ENCODE measurements around the gene EXOC6.
"Not testable (repeated sequence)": the region's sequence is repeated elsewhere in the genome, so short reads cannot be mapped to it uniquely, and the experiment has no call there.

EXOC6 gene

GRCh38 chr10:93083743-93084539 lies 235.6 kb downstream of the EXOC6 start:
- FAIRE-seq: no peak

DNA sequence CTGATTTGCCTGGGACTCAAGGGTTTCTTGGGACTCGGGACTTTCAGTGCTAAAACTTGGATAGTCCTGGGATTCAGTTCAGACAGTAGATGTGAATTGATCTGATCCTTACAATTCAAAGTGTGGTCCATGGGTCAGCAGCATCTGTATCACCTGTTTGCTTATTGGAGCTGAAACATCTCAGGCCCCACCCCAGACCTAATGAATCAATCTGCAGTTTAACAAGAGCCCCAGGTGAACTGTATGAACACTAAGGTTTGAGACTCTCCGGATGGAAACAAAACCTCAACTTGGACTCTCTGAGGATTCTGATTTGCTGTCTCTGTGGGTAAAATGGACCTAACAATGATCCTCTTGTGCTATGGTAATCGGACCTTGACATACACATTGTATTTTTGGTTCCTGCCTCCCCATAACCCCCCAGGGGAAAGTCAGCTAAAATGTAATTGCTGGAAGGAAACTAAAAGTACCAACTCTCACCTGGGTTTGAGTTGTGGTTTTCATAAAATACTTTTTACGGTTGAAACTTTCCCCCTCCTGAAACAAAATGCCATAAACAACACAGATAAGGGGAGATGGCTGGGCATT lies 237.0 kb downstream of the EXOC6 start:
- no peak for FAIRE-seq

GRCh38 chr10:93086289-93086688 lies 238.0 kb downstream of the EXOC6 start:
- no peak for FAIRE-seq

DNA sequence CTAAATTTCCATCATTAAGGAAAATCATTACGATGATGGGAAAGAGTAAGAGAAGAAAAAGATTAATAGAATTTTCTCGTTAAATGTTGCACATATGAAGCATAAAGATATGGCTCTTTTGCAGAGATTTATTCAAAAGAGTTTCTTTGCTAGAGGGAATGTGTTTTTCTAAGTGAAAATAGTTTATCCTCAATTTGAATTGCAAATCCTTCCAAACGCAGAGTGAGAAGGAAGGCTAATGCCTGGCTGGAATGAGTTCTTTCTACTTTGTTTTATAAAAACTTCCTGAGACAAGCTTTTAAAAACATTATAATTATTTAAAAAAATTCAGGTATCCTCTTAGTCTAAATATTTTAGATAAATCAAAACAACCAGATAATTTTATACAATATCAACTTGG lies 239.5 kb downstream of the EXOC6 start:
- no peak for FAIRE-seq

DNA sequence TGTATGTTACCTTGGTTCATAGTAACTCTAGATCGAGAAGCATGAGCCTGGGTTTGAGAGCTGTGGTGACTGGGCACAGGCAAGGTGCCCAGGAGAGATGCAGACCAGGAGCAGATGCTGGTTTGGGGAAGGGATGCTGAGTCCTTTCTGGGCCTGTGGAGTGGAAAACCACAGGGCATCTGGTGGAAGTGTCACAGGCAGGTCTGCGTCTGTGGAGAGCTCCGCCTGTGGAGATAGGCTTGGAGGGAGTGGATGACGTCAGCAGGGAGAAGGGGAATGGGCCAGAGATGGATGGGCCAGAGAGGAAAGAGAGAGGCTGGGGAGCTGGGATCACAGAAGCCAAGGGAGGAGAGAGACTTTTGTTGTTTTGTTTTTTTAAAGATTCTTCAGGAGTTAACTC lies 240.1 kb downstream of the EXOC6 start:
- FAIRE-seq: no peak

GRCh38 chr10:93090619-93091018 lies 242.3 kb downstream of the EXOC6 start:
- FAIRE-seq: no peak

GRCh38 chr10:93091960-93092359 lies 243.6 kb downstream of the EXOC6 start:
- peak; percentile 51 for FAIRE-seq

- no peak for FAIRE-seq
These were observed 246.9 kb downstream of the EXOC6 start for GRCh38 chr10:93095225-93095624.

DNA sequence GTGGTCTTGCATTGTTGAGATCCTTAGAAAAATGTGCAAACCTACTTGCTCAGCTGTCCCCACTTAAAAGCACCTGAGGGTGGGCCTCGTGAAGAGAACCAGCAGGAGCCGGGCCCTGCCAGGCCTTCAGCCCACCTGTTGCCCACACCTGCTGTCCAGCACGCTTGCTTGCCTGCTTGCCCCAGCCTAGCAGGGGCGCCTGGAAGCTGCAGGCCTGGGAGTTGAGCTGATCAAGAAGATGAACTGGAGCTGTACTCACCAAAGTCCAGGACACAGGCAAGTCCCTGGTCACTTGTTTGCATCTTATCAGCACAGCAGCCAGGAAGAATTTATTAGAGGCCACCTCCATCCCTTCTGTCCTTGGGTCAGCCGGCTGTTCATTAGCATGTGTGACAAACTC lies 248.6 kb downstream of the EXOC6 start:
- FAIRE-seq: no peak

- no peak for FAIRE-seq
These were observed 249.1 kb downstream of the EXOC6 start for GRCh38 chr10:93097386-93097785.

DNA sequence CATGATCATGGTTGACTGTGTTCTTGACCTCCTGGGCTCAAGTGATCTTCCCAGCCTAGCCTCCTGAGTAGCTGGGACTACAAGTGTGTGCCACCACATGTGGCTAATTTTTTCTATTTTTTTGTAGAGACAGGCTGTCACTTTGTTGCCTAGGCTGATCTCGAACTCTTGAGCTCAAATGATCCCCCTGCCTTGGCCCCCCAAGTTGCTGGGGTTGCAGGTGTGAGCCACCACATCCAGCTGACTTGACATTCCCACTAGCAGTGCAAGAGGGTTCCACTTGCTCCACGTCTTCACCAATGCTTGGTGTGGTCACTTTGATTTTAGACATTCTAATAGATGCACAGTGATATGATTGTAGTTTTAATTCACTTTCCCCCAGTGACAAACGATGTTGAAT lies 250.5 kb downstream of the EXOC6 start:
- FAIRE-seq: no peak

DNA sequence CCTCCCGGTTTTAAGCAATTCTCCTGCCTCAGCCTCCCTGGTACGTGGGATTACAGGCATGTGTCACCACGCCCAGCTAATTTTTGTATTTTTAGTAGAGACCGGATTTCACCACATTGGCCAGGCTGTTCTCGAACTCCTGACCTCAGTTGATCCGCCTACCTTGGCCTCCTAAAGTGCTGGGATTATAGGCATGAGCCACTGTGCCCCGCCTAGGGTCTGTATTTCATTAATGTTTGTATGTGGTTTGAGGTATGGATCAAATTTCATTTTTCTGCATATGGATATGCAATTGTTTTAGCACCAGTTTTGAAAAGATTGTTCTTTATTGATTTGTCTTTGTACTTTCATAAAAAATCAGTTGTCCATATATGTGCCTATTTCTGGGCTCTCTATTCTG lies 251.3 kb downstream of the EXOC6 start:
- FAIRE-seq: no peak

- FAIRE-seq: not testable (repeated sequence)
These were observed 252.8 kb downstream of the EXOC6 start for GRCh38 chr10:93101148-93101547.

- no peak for FAIRE-seq
These were observed 255.6 kb downstream of the EXOC6 start for GRCh38 chr10:93103953-93104352.

DNA sequence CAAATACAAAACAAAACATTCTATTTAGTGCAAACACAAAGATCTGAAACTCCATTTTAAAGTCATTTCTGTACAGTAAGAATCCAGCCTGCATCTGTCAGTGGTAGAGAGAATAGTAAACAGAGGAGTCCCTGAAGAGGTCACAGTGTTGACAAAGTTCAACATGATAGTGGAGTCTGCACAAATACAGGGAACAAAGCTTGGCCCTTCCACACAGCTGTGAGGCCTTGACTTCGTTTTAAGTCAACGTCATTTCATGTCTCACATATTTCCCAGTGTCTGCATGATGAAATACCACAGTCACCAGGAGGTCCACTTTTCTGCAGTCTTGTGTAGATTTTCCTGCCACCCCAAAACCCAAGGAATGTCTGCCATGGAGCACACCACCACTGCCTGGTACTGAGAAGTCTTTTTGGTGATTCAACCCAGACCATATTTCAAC lies 258.3 kb downstream of the EXOC6 start:
- FAIRE-seq: no peak

Data from colon (tissue), 2 donors.